ENCODE measurements around the gene PUM2. TPM values are rescaled to one million over a fixed set of nuclear protein-coding genes. Genes with fewer than 3 reads are reported as not detected.
"Not testable (repeated sequence)": the region's sequence is repeated elsewhere in the genome, so short reads cannot be mapped to it uniquely, and the experiment has no call there.

Gene PUM2
- total RNA-seq, 1 donor from 2014 or later, result 69.8 TPM

- H3K27ac ChIP-seq (replicated peaks), result no peak overlapping the region
- H3K4me3 ChIP-seq, result no peak overlapping the region
- intact Hi-C loops (cut with micrococcal nuclease), result no loop called here
- TF ChIP-seq CTCF (IDR thresholded peaks at IDR 0.05; ENCODE audit: borderline replicate concordance), result no peak
- H3K36me3 ChIP-seq, result no peaks in the 10 kb centered on the region
- peaks cover 22% of the 10 kb centered on the region for H3K27me3 ChIP-seq (ENCODE audit: low read depth)
- no peaks in the 10 kb centered on the region for H3K4me1 ChIP-seq
- no peak for DNase-seq
- H3K9me3 ChIP-seq (replicated peaks), result no peaks in the 10 kb centered on the region
These were observed 22.4 kb upstream of the PUM2 start for GRCh38 chr2:20372896-20373640.

GRCh38 chr2:20371323-20372025 is 20.8 kb upstream of the PUM2 start:
- Histone ChIP-seq H3K4me3 (no peak overlapping the region), H3K36me3 (no peaks in the 10 kb centered on the region), H3K27me3 (ENCODE audit: low read depth) (peaks cover 31% of the 10 kb centered on the region), H3K4me1 (no peaks in the 10 kb centered on the region), H3K9me3 (replicated peaks) (peaks cover 4% of the 10 kb centered on the region), H3K27ac (replicated peaks) (no peak overlapping the region)
- intact Hi-C loops (cut with micrococcal nuclease), result no loop called here
- TF ChIP-seq CTCF (IDR thresholded peaks at IDR 0.05; ENCODE audit: borderline replicate concordance), result no peak
- DNase-seq, result no peak

- intact Hi-C loops (cut with micrococcal nuclease), result no loop called here
- DNase-seq, result no peak
- no peak overlapping the region for H3K27ac ChIP-seq (replicated peaks)
- peaks cover 4% of the 10 kb centered on the region for H3K9me3 ChIP-seq (replicated peaks)
- no peak for TF ChIP-seq CTCF (IDR thresholded peaks at IDR 0.05; ENCODE audit: borderline replicate concordance)
- H3K36me3 ChIP-seq, result no peaks in the 10 kb centered on the region
- no peaks in the 10 kb centered on the region for H3K4me1 ChIP-seq
- no peak overlapping the region for H3K4me3 ChIP-seq
- H3K27me3 ChIP-seq (ENCODE audit: low read depth), result peaks cover 31% of the 10 kb centered on the region
These were observed 19.5 kb upstream of the PUM2 start for GRCh38 chr2:20370191-20370590.

- intact Hi-C loops (cut with micrococcal nuclease), result no loop called here
- Histone ChIP-seq H3K36me3 (no peaks in the 10 kb centered on the region), H3K4me3 (no peak overlapping the region), H3K4me1 (no peaks in the 10 kb centered on the region), H3K9me3 (replicated peaks) (peaks cover 4% of the 10 kb centered on the region), H3K27ac (replicated peaks) (no peak overlapping the region), H3K27me3 (ENCODE audit: low read depth) (peaks cover 31% of the 10 kb centered on the region)
- TF ChIP-seq CTCF (IDR thresholded peaks at IDR 0.05; ENCODE audit: borderline replicate concordance), result no peak
- DNase-seq, result no peak
These were observed 18.7 kb upstream of the PUM2 start for GRCh38 chr2:20369366-20369765.

- intact Hi-C loops (cut with micrococcal nuclease), result no loop called here
- H3K4me1 ChIP-seq, result no peaks in the 10 kb centered on the region
- H3K27me3 ChIP-seq (ENCODE audit: low read depth), result peaks cover 31% of the 10 kb centered on the region
- H3K36me3 ChIP-seq, result no peaks in the 10 kb centered on the region
- no peak for DNase-seq
- H3K27ac ChIP-seq (replicated peaks), result no peak overlapping the region
- H3K9me3 ChIP-seq (replicated peaks), result peaks cover 4% of the 10 kb centered on the region
- no peak overlapping the region for H3K4me3 ChIP-seq
- no peak for TF ChIP-seq CTCF (IDR thresholded peaks at IDR 0.05; ENCODE audit: borderline replicate concordance)
These were observed 18.1 kb upstream of the PUM2 start for GRCh38 chr2:20368706-20369105.

- intact Hi-C loops (cut with micrococcal nuclease); H3K9me3 ChIP-seq (replicated peaks); H3K4me3 ChIP-seq; DNase-seq; H3K4me1 ChIP-seq; H3K36me3 ChIP-seq; H3K27ac ChIP-seq (replicated peaks): not testable (repeated sequence)
- H3K27me3 ChIP-seq (ENCODE audit: low read depth), result peaks cover 31% of the 10 kb centered on the region
These were observed 17.3 kb upstream of the PUM2 start for GRCh38 chr2:20367929-20368328.

Measured in left ventricle myocardium inferior (tissue), 1 donor.